ENCODE data around the gene NFIL3.
"Not testable (repeated sequence)": the region's sequence is repeated elsewhere in the genome, so short reads cannot be mapped to it uniquely, and the experiment has no call there.

NFIL3 gene

DNA sequence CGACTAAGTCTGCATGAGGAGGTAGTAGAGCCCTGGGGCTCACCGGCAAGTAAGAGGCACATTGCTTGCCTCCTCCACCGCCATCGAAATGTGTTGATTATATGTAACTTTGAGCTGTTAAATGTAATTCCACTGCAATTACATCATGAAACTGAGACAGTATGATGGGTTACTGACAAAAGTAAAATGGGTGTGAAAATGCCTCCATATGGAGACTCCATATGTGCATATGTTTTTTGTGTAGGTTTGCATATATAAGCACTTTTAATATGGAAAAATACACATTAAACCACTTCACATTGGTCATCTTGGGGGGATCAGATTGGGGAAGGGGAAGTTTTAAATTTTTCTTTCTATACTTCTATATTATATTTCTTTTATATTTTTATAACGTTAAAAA is 29.8 kb downstream of the NFIL3 start:
- no peak for DNase-seq

DNA sequence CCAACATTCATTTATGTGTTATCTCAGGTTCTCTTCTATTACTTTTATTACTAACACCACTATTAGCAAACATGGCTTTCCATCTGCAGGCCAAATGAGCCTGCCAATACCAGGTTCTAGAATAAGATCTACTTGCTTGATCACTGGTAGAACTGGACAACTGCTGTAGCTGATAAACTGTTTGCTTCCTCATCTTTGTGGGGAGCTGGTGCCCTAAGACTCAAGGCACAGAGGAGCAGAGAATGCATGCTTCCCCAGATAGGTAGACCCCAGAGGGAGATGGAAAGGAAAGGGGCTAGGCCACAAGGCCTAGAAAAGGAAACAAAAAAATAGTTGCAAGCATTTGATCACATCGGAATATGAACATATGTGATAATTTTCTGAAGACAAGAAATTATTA is 31.2 kb downstream of the NFIL3 start:
- no peak for DNase-seq

DNA sequence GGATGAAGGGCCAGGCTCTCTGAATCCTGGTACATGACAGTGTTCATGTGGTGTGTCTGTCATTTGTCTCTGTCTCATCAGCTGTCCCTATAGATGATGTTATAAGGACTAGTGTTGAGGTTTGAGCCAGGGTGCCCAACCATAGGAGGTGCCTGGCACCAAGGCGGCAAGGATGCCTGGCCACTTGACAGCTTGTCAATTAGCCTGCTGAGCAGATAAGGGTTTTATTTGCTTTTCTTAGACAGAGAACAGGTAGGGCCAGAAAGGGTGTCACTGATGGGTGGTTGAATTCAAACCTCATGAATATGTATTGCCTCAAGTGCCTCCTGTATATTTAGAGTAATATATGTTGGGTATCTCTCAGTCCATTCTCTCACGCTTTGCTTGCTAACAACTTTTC is 31.8 kb downstream of the NFIL3 start:
- no peak for DNase-seq

DNA sequence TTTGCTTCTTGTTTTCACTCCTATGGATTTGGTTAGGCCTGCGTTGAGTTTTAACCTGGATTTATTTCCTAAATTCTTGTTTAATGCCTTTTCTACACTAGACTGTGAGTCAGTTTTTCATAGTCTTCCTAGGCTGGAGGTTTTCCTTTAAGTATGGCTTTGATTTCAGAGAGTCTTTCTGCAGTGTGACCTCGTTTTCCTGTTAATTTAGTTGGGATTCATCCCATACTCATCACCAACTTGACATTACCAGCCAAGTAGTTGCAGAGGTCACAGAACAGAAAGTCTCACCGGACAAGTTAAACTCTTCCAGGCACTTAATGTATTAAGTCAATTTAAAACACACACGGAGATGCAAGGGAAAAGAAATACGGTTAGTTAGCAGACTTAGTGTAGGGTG is 32.2 kb downstream of the NFIL3 start:
- DNase-seq, result no peak

DNA sequence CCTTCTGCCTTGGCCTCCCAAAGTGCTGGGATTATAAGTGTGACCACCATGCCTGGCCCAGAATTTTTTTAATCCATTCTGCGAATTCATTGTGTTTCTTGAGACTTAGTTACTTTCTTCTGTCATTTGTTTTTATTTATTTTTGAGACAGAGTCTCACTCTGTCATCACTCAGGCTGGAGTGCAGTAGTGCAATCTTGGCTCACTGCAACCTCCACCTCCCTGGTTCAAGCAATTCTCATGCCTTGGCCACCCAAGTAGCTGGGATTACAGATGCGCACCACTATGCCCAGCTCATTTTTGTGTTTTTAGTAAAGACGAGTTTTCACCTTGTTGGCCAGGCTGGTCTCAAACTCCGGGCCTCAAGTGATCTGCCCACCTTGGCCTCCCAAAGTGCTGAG is 33.9 kb downstream of the NFIL3 start:
- DNase-seq, result not testable (repeated sequence)

DNA sequence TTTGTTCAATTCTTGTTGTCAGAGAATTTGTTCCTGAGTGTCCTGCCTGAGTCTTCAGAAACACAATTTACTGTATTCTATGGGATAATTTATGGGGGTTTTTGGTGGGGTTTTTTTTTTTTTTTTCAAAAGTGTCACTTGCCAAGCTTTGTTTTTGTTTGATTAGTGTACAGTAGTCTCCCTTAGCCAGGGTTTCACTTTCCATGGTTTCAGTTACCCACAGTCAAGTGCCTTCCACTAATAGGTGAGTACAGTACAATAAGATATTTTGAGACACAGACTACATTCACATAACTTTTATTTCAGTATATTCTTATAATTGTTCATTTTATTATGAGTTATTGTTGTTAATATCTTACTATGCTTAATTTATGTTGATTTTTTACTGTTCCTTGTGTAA is 36.9 kb downstream of the NFIL3 start:
- no peak for DNase-seq

DNA sequence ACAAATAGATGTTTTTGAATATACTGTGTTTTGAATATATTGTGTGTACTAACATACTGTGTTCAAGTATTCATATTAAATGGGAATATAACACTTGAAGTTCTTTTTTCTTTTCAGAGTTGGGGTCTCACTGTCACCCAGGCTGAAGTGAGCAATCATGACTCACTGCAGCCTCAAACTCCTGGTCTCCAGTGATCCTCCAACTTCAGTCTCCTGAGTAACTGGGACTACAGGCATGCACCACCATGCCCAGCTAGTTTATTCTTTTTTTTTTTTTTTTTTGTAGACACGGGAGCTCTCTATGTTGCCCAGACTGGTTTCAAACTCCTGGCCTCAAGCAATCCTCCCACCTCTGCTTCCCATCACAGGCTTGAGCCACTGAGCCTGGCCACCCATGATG is 38.7 kb downstream of the NFIL3 start:
- DNase-seq, result no peak

DNA sequence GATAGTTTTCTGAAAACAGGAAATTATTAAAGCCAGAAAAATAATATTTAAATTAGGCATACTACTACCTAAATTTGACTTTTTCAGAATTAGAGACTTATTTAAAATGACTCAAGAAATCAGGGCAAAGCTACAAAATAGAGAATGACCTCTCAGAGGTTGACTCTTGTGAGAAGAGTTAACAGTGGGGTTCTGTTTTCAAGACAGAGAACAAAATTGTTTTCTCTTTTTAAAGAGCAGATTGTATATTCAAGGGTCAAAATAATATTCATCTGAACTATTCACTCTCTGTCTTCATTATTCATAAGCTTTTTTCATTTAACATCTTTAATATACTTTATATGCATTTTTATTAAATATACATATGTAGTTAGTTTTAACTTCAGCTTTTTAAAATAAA is 40.1 kb downstream of the NFIL3 start:
- no peak for DNase-seq

DNA sequence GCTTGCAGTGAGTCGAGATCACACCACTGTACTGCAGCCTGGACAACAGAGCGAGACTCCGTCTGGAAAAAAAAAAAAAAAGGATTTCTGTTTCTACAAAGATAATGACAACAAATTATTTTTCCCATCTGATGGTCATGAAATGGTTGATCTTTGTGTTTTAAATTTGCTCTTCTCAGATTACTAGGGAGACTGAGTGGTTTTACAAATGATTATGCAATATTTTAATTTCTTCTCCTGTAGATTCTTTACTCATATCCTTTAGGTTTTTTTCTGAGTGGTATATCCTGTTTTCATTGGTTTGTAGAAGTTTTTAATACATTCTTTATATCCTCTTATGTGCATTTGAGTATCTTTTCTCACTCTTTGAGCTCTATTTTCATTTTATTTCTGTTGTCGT is 41.3 kb downstream of the NFIL3 start:
- DNase-seq, result no peak

DNA sequence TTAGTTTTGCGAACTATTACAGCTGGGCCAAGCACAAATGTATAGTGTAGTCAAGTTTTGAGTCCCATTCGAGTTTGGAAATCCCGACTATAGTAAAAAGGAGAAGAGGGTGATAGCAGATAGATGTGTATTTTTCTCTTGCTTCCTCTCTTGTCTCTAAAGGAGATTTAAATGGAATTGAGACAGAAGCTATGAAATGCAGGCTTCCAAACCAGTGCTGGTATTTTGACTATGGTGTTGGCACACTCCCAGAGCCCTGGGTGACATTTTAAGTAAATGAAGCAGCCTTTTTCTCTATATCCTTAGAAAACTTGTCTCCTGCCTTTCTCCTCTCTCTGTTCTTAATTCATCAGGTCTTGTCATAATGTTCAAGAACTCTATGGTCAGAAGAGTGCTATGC is 44.2 kb downstream of the NFIL3 start:
- DNase-seq, result no peak

DNA sequence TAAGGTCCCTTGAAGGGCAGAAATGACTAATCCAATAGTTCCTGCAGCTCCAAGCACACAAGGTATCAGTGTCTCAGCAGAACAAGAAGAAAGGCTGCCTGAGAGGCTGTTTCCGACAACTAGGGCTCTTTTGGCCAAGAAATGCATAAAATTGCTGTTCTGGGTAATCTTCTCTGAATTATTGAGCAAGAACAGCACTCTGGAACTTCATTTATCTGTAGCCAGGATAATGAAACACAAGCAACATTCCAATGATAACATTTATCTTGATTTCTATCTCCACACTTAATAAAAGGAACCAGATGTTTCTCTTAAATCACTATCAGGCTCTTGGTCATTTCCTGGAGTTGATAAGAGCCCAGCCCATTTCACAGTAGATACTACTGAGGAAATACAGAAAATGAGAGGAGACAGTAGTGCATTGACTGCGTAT is 44.9 kb downstream of the NFIL3 start:
- no peak for DNase-seq

DNA sequence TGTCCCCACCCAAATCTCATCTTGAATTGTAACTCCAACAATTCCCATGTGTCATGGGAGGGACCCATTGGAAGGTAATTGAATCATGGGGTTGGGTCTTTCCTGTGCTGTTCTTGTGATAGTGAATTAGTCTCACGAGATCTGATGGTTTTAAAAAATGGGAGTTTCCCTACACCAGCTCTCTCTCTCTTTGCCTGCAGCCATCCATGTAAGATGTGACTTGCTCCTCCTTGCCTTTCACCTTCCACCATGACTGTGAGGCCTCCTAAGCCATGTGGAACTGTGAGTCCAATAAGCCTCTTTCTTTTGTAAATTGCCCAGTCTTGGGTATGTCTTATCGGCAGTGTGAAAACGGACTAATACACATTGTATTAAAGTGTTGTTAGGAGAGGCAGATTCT is 45.6 kb downstream of the NFIL3 start:
- not testable (repeated sequence) for DNase-seq

DNA sequence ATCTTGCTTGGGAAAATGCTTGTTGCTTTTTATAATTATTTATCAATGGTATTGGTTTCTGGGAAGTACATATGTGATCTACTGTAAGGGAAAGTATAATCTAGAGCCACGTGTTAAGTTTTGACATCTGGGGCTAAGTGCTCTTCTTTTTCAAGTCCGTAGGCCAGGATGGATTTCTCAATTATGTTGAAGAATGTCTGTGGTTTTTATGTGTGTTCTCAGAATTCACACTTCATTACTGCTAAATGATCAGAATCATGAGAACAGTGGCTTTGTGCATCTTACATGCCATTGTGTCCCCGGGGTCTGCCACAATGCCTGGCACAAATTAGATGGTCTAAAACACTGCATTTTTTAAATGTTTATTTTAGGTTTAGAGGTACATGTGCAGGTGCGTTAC is 47.4 kb downstream of the NFIL3 start:
- DNase-seq, result no peak

DNA sequence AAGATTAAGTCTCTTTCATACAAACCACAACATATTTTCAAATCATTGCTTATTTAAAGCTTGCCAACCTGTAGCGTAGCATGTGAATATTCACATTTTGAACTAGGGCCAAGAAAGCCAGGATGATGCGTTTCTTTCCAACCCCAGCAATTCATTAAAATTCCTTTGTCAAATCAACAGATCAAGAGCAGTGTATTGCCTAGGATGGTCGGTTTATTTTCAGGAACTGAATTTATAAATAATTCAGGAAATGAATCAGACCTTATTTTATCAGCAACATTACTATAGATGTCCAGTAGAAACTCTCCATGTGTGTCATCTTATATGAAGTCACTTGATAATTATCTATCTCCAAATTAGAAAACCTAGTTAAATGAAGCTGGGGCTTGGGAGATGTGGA is 48.7 kb downstream of the NFIL3 start:
- DNase-seq, result no peak

DNA sequence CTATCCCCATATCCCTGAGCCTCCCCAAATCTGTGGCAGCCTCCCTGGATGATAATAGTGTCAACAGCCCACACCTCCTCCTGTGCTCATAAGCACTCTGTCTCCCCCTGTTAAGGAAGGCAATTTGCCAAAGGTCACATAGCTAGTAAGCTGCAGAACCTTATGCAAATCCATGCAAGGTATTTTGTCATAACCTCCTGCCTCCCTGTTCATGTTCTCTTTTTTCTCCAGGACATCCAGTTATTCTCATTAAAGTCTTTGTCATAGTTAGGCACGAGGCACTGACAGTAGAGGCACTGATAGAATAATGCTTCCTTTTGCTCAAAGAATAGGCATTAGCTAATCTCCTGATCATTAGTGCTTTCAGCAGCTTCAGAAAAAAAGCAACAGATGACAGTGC is 51.7 kb downstream of the NFIL3 start:
- DNase-seq, result no peak

DNA sequence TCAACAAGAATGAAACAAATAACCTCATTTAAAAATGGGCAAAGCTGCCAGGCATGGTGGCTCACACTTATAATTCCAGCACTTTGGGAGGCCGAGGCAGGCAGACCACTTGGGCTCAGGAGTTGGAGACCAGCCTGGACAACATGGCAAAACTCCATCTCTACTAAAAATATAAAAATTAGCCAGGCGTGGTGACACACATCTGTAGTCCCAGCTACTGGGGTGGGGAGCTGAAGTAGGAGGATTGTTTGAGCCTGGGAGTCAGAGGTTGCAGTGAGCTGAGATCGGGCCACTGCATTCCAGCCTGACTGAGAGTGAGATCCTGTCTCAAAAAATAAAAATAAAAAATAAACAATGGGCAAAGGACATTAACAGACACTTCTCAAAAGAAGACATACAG is 53.6 kb downstream of the NFIL3 start:
- not testable (repeated sequence) for DNase-seq

DNA sequence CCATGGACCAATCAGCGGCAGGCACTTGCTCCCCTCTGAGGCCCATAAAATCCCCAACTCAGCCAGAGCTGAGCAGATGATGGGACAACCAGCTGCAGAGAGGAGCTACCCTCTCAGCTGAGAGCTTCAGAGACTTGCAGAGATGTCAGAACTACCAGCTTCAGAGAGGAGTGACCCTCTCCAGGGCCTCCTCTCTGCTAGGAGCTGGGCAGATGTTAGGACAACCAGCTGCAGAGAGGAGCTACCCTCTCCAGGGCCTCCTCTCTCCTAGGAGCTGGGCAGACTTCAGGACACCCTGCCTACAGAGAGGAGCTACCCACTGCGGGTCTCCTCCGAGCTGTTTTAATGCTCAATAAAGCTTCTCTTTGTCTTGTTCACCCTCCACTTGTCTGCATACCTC is 58.9 kb downstream of the NFIL3 start:
- no peak for DNase-seq

DNA sequence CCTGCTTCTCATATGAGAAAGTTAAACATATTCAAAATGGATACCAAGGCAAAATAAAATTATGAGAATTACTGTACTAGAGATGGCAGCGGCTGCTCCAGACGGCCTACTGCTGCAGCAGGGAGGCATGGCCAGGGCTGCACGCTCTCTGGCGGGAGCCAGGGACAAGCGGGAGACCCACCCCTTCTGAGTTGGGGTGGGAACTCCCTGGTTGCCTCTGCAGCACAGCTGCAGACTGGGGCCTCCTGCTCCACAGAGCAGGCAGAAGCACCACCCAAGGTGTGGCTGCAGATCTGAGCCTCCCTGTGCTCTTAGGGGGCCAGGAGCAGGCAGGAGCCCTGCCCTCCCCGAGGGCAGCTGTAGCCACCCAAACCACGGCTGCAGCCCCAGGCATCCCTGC is 59.6 kb downstream of the NFIL3 start:
- no peak for DNase-seq

DNA sequence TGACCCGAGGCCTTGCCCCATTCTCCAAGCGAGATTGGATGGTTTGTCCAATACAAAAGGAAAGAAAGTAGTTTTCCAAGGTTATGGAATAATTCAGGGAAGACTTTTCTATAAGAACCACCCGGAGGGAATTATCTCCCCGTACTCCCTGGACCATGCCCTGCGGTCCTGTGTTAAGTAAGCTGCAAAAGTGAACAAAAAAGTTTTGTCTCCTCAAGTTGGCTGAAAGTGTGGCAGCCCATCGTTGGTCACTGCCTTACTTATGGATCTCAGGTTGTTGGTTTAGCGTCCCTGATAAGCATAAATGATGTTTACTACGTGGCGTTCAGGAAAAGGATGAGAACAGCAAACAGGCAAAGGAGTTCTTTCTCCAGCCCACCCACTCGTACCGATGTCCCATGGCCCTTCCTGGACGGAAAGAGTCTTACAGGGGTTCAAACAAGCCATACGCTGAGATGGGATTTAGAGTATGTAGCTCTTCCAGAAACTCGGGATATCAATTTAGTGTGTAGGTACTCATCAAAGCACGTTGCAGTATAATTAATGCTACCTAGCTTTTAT is 61.5 kb downstream of the NFIL3 start:
- DNase-seq, result no peak

DNA sequence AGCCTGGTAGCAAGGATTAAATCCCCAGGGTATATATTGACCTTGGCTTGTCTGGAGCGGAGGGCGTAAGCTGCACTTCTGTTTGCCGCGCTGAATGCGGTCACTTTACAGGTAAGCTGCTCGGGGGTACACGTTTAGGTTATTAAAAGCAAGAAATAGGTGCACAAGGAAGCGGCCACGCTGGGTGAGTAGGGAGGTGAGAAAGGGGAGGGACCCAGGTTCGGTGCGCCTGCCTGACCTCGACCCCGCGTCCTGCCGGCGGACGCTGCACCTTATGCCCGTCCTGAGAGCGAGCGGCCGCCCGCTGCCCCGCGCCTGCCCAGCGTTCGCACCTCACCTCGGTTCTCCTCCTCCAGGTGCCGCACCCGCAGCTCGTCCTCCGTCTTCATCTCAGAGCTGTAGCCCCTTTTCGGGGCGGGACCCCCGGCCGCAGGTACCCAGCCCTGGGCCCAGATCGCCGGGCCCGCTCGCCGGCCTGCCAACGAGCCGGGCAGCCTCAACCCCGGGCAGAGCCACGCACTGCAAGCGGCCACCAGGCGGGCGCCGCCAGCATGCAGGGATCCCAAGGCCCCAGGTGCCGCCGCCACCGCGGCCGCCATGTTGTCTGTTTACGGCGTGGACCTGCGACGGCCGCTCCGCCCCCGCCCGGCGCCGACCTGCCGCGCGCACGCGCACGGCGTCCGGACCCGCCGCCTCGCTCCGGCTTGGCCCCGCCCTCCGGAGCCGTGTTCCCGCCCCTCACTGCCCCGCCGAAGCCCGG is 62.2 kb downstream of the NFIL3 start, which contains the start of gene AUH:
Gene AUH (minus strand): TSS at position 628 of the 760 bp plus-strand sequence. CDS start 29 bp downstream, at position 599.
- no peak for DNase-seq

DNA sequence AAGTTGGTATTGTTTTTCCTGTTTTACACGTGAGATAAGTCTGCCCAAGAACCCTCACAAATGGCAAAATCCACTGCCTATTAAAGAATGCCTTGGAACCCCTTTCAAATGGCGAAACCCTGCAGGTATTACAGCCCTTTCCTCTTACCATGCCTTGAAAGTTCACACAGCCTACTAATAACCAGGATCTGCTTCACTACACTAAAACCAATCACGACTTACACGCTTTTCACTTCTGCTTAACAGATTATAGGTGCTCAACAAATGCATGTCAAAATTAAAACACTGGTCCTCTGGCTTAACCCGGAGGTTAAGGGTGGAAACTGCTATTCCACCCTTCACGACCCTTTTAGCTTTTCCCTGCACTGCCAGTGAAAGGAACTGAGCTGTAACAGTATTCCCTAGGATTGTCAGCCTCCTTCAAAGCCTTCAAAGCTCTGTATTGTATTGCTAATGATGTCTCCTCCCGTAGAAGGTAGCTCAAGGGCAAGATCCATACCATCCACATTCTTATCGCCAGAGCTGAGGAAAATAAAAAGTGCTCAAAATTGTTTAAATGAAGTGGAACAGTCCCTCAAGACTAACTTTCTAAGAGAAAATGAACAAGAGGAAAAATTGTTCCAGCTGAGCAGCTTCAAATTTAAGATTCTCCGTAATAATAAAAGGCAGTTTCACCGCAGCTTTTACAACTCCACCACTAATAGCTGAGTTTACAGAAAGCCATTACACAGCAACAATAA is 62.9 kb downstream of the NFIL3 start:
- no peak for DNase-seq

DNA sequence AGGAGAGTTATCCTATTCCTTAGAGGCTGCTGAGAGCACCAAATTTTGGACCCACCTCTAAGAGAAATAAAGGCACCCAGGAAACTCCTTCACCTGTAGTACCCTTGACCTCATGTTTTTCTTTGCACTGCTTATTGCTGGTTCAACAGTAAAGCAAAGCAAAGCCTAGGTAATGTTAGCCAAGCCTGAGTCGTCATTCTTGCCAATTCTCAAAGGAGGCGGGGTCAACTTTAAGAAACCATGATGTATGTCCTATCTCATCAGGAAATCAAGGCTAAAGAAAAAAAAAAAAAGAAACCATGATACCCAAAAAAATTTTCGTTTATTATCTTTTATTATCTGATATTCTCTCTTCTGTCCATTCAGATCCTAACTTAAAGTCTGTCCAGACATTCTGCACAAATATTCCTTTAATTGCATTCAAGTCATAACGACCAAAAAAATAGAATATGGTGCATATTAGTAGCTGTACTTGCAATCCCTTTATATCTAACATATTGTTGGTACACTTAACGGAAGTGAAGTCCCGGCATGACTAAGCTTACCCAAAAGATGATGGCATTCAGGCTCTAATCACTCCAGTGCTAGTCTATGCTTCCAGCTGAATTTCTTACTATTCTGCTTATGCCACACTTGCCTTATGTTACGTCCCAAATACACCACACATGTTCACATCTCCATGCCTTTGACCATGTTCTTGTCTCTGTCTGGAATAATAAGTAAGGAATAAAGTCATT is 63.7 kb downstream of the NFIL3 start:
- DNase-seq, result no peak

DNA sequence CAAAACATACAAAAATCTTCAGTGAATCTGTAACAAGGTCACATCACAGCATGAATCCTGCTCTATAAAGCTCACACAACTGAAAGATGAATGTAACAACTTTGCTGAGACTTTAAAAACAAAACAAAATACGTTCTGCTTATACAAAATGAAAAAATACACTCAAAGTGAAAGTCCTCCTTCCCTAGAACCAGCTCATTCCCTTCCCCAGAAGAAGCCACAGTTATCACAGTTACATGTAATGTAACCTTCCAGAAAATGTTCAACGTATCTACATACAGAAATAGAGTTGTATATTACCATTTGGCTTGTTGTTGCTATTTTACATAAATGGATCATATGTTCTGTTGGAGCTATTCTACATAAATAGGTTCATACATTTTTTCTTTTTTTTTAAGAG is 64.5 kb downstream of the NFIL3 start:
- no peak for DNase-seq
